Panc1 (cell line): ENCODE measurements around the gene ARHGEF17.

Experiments
- POLR2AphosphoS5 ChIP-seq: IDR thresholded peaks from 2 replicates; pipeline ENCODE4 v1.6.1; 2012; ENCODE audit warnings: mild to moderate bottlenecking, low read depth, low read length, moderate library complexity
- SIN3A ChIP-seq: IDR thresholded peaks from 2 replicates; pipeline ENCODE4 v1.6.1; 2012; ENCODE audit warnings: low read depth, mild to moderate bottlenecking, low read length, moderate library complexity, borderline replicate concordance; ENCODE audit not compliant: insufficient read depth
- TCF7L2 ChIP-seq: IDR thresholded peaks from 2 replicates; pipeline ENCODE4 v1.6.1; 2011; ENCODE audit warnings: mild to moderate bottlenecking, low read depth, low read length, inconsistent platforms
- TF ChIP-seq, protein P1 (sequence below): fragments of 450-650 bp; IDR thresholded peaks from 2 replicates; pipeline ENCODE4 v1.5.1; 2017; ENCODE audit warnings: mild to moderate bottlenecking
- TF ChIP-seq, protein P2 (sequence below), 2 experiments: IDR thresholded peaks; 2 replicates each; pipeline ENCODE4 v1.6.1; 2011 to 2012; ENCODE audit warnings: low read depth in 2 of 2, control low read depth in 1 of 2, low read length in 1 of 2, mild to moderate bottlenecking in 1 of 2, moderate library complexity in 1 of 2; ENCODE audit not compliant: insufficient read depth in 1 of 2

DNA sequence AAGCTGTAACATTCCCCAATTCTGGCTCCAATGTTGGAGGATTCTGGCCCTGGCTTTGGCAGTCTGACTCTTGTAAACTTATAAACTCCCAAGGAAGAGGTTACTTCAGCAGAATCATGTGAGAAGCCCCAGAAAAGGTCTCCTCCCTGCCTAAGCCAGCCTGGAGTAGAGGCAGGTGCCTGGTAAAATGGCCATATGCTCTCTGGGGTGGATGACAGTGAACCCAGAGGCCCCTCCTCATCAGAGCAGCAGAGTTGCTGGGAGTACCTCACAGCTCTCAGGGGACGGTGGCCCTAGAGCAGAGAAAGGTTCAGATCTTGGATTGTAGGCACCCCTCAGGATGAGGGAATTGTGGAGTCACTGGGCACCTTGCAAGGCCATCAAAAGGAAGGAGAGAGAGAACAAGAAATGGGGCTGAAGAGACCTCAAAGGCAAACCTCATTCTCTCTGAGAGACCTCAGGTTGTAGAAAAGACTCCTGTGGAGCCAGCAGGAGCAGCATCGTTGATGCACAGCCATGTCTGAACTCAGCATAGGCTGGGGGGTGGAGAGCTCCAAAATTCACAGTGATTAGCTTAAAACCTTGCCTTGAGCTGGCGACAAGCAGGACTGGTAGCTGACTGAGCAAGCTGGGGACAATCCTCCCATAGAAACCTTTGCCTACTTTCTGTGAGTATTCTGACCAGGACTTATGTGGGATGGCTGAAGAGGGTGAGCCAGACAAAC is 40.8 kb upstream of the ARHGEF17 start:
- TF ChIP-seq POLR2AphosphoS5 (no peak), TCF7L2 (no peak), SIN3A (no peak)
- TF ChIP-seq, protein P1, sequence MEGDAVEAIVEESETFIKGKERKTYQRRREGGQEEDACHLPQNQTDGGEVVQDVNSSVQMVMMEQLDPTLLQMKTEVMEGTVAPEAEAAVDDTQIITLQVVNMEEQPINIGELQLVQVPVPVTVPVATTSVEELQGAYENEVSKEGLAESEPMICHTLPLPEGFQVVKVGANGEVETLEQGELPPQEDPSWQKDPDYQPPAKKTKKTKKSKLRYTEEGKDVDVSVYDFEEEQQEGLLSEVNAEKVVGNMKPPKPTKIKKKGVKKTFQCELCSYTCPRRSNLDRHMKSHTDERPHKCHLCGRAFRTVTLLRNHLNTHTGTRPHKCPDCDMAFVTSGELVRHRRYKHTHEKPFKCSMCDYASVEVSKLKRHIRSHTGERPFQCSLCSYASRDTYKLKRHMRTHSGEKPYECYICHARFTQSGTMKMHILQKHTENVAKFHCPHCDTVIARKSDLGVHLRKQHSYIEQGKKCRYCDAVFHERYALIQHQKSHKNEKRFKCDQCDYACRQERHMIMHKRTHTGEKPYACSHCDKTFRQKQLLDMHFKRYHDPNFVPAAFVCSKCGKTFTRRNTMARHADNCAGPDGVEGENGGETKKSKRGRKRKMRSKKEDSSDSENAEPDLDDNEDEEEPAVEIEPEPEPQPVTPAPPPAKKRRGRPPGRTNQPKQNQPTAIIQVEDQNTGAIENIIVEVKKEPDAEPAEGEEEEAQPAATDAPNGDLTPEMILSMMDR = no peak
- TF ChIP-seq, protein P2, sequence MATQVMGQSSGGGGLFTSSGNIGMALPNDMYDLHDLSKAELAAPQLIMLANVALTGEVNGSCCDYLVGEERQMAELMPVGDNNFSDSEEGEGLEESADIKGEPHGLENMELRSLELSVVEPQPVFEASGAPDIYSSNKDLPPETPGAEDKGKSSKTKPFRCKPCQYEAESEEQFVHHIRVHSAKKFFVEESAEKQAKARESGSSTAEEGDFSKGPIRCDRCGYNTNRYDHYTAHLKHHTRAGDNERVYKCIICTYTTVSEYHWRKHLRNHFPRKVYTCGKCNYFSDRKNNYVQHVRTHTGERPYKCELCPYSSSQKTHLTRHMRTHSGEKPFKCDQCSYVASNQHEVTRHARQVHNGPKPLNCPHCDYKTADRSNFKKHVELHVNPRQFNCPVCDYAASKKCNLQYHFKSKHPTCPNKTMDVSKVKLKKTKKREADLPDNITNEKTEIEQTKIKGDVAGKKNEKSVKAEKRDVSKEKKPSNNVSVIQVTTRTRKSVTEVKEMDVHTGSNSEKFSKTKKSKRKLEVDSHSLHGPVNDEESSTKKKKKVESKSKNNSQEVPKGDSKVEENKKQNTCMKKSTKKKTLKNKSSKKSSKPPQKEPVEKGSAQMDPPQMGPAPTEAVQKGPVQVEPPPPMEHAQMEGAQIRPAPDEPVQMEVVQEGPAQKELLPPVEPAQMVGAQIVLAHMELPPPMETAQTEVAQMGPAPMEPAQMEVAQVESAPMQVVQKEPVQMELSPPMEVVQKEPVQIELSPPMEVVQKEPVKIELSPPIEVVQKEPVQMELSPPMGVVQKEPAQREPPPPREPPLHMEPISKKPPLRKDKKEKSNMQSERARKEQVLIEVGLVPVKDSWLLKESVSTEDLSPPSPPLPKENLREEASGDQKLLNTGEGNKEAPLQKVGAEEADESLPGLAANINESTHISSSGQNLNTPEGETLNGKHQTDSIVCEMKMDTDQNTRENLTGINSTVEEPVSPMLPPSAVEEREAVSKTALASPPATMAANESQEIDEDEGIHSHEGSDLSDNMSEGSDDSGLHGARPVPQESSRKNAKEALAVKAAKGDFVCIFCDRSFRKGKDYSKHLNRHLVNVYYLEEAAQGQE (IDR thresholded peaks at IDR 0.05; ENCODE audit: insufficient read depth in 1 of 2, low read depth in 2 of 2, low read length in 1 of 2) = no peak
